MM.1S (cell line): ENCODE measurements around the gene SPRYD7.
"Not testable (repeated sequence)": the region's sequence is repeated elsewhere in the genome, so short reads cannot be mapped to it uniquely, and the experiment has no call there.

Experiments
- DNase-seq: peaks from one replicate; pipeline ENCODE4 v3.0.0-alpha.2; 2015
- H2AFZ ChIP-seq: fragments of 300-600 bp; sonication (generic); 2 replicates; pipeline ENCODE4 v1.6.0; 2016; ENCODE audit warnings: antibody characterized with exemption, low read length
- H3F3A ChIP-seq: fragments of 300-600 bp; sonication (generic); 2 replicates; pipeline ENCODE4 v1.6.1; 2016; ENCODE audit warnings: mild to moderate bottlenecking, antibody characterized with exemption, low read length, moderate library complexity, mixed read lengths; ENCODE audit not compliant: insufficient read depth
- H3K27ac ChIP-seq: fragments of 300-600 bp; sonication (generic); 2 replicates; pipeline ENCODE4 v1.5.1; 2016; ENCODE audit warnings: mild to moderate bottlenecking, low read length
- H3K27me3 ChIP-seq: fragments of 300-600 bp; sonication (generic); replicated peaks from 2 replicates; pipeline ENCODE4 v1.6.0; 2016; ENCODE audit warnings: low read length; ENCODE audit not compliant: insufficient read depth
- H3K36me3 ChIP-seq: fragments of 300-600 bp; sonication (generic); replicated peaks from 2 replicates; pipeline ENCODE4 v1.6.1; 2016; ENCODE audit warnings: mild to moderate bottlenecking, low read length, mixed read lengths; ENCODE audit not compliant: insufficient read depth
- H3K4me1 ChIP-seq: fragments of 300-600 bp; sonication (generic); 2 replicates; pipeline ENCODE4 v1.6.1; 2016; ENCODE audit warnings: low read length, mixed read lengths
- H3K4me2 ChIP-seq: fragments of 300-600 bp; sonication (generic); 2 replicates; pipeline ENCODE4 v1.6.0; 2016; ENCODE audit warnings: low read depth, low read length
- H3K4me3 ChIP-seq: fragments of 300-600 bp; sonication (generic); 2 replicates; pipeline ENCODE4 v1.5.1; 2016; ENCODE audit warnings: low read length, mixed read lengths
- H3K79me2 ChIP-seq: fragments of 300-600 bp; sonication (generic); 2 replicates; pipeline ENCODE4 v1.6.1; 2016; ENCODE audit warnings: mixed run types, low read length, mixed read lengths
- H3K9ac ChIP-seq: fragments of 300-600 bp; sonication (generic); 2 replicates; pipeline ENCODE4 v1.6.1; 2016; ENCODE audit warnings: low read length, mixed read lengths
- H3K9me2 ChIP-seq: fragments of 300-600 bp; sonication (generic); replicated peaks from 2 replicates; pipeline ENCODE4 v1.6.1; 2016; ENCODE audit warnings: mild to moderate bottlenecking, low read length, mixed read lengths; ENCODE audit not compliant: insufficient read depth
- H3K9me3 ChIP-seq: fragments of 300-600 bp; sonication (generic); replicated peaks from 2 replicates; pipeline ENCODE4 v1.6.1; 2016; ENCODE audit warnings: mild to moderate bottlenecking, low read length, mixed read lengths; ENCODE audit not compliant: insufficient read depth
- H4K20me1 ChIP-seq: fragments of 300-600 bp; sonication (generic); 2 replicates; pipeline ENCODE4 v1.6.1; 2016; ENCODE audit warnings: mild to moderate bottlenecking, low read length, moderate library complexity, mixed read lengths; ENCODE audit not compliant: insufficient read depth
- EZH2 ChIP-seq: fragments of 300-600 bp; sonication (generic); optimal IDR thresholded peaks from 2 replicates; pipeline ENCODE3; 2017; ENCODE audit warnings: low read depth, mild to moderate bottlenecking, antibody characterized with exemption, low read length, mixed read lengths
- EZH2phosphoT487 ChIP-seq: fragments of 300-600 bp; sonication (generic); IDR thresholded peaks from 2 replicates; pipeline ENCODE4 v1.6.1; 2018; ENCODE audit warnings: antibody characterized with exemption, low read length
- TF ChIP-seq, protein P1 (sequence below): fragments of 300-600 bp; sonication (generic); IDR thresholded peaks from 2 replicates; pipeline ENCODE4 v1.5.1; 2016; ENCODE audit warnings: antibody characterized with exemption, low read length, mixed read lengths

Gene SPRYD7

DNA sequence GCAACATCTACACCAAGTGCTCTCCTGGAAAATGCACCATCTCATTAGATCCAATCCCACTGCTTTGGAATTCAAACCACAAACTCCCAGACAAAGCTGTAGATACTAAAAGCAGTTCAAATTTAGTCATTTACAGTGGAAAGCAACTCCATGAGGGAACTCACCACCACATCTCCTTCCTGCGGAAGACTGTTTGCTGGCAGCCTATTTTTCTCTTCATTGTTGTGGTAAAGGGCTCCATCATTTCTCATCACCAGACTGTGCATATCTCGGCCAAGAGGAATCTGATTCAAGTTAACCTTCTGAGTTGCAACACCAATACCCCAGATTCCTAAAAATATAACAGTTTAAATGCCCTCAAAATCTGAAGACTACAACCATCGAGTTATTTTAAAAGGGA, 8.4 kb downstream of the SPRYD7 start:
- no peaks in the 10 kb centered on the region for H3K79me2 ChIP-seq
- H3K9ac ChIP-seq, result no peak overlapping the region
- H3K27me3 ChIP-seq, result no peaks in the 10 kb centered on the region
- no peaks in the 10 kb centered on the region for H3K36me3 ChIP-seq
- no peaks in the 10 kb centered on the region for H3F3A ChIP-seq
- no peak overlapping the region for H2AFZ ChIP-seq
- no peak overlapping the region for H3K4me2 ChIP-seq
- no peak overlapping the region for H3K4me3 ChIP-seq
- H3K27ac ChIP-seq, result no peak overlapping the region
- H3K9me3 ChIP-seq, result no peaks in the 10 kb centered on the region
- no peaks in the 10 kb centered on the region for H3K9me2 ChIP-seq
- H4K20me1 ChIP-seq, result no peaks in the 10 kb centered on the region
- DNase-seq, result no peak
- H3K4me1 ChIP-seq, result no peaks in the 10 kb centered on the region
- no peak for TF ChIP-seq EZH2phosphoT487
- no peak for TF ChIP-seq EZH2
- TF ChIP-seq, protein P1, sequence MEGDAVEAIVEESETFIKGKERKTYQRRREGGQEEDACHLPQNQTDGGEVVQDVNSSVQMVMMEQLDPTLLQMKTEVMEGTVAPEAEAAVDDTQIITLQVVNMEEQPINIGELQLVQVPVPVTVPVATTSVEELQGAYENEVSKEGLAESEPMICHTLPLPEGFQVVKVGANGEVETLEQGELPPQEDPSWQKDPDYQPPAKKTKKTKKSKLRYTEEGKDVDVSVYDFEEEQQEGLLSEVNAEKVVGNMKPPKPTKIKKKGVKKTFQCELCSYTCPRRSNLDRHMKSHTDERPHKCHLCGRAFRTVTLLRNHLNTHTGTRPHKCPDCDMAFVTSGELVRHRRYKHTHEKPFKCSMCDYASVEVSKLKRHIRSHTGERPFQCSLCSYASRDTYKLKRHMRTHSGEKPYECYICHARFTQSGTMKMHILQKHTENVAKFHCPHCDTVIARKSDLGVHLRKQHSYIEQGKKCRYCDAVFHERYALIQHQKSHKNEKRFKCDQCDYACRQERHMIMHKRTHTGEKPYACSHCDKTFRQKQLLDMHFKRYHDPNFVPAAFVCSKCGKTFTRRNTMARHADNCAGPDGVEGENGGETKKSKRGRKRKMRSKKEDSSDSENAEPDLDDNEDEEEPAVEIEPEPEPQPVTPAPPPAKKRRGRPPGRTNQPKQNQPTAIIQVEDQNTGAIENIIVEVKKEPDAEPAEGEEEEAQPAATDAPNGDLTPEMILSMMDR, result no peak

GRCh38 chr13:49925881-49926418, 10.2 kb downstream of the SPRYD7 start:
- Histone ChIP-seq H3K4me3 (no peak overlapping the region), H3K9me3 (no peaks in the 10 kb centered on the region), H3K27me3 (no peaks in the 10 kb centered on the region), H3F3A (no peaks in the 10 kb centered on the region), H3K79me2 (no peaks in the 10 kb centered on the region), H3K9me2 (no peaks in the 10 kb centered on the region), H3K27ac (no peak overlapping the region), H4K20me1 (no peaks in the 10 kb centered on the region), H3K4me2 (no peak overlapping the region), H3K36me3 (no peaks in the 10 kb centered on the region), H3K4me1 (no peaks in the 10 kb centered on the region), H2AFZ (no peak overlapping the region), H3K9ac (no peak overlapping the region)
- TF ChIP-seq, protein P1, result no peak
- no peak for TF ChIP-seq EZH2
- TF ChIP-seq EZH2phosphoT487, result no peak
- DNase-seq, result no peak

GRCh38 chr13:49922301-49922700, 13.8 kb downstream of the SPRYD7 start:
- Histone ChIP-seq H3F3A (no peaks in the 10 kb centered on the region), H3K27me3 (no peaks in the 10 kb centered on the region), H3K9ac (no peak overlapping the region), H3K36me3 (no peaks in the 10 kb centered on the region), H3K79me2 (no peaks in the 10 kb centered on the region), H3K4me1 (no peaks in the 10 kb centered on the region), H2AFZ (no peak overlapping the region), H3K4me3 (no peak overlapping the region), H3K27ac (no peak overlapping the region), H3K9me3 (no peaks in the 10 kb centered on the region), H3K4me2 (no peak overlapping the region), H3K9me2 (no peaks in the 10 kb centered on the region), H4K20me1 (no peaks in the 10 kb centered on the region)
- DNase-seq, result no peak
- TF ChIP-seq EZH2phosphoT487 (no peak), EZH2 (no peak)
- TF ChIP-seq, protein P1, result no peak

DNA sequence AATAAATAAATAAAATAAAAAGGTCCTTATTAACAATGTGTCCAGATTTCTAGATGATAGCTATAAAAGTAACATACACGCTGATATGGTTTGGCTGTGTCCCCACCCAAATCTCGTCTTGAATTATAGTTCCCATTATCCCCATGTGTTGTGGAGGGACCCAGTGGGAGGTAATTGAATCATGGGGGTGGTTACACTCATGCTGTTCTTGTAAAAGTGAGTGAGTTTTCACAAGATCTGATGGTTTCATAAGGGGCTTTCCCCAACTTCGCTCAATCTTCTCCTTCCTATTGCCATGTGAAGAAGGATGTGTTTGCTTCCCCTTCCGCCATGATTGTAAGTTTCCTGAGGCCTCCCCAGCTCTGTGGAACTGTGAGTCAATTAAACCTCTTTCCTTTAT, 15.2 kb downstream of the SPRYD7 start:
- H3K9ac ChIP-seq, H3K4me1 ChIP-seq, H3K27ac ChIP-seq, H3F3A ChIP-seq, H3K36me3 ChIP-seq, H4K20me1 ChIP-seq, H3K79me2 ChIP-seq, H3K9me2 ChIP-seq, H2AFZ ChIP-seq, H3K4me3 ChIP-seq, H3K27me3 ChIP-seq, H3K4me2 ChIP-seq, DNase-seq, H3K9me3 ChIP-seq: not testable (repeated sequence)

DNA sequence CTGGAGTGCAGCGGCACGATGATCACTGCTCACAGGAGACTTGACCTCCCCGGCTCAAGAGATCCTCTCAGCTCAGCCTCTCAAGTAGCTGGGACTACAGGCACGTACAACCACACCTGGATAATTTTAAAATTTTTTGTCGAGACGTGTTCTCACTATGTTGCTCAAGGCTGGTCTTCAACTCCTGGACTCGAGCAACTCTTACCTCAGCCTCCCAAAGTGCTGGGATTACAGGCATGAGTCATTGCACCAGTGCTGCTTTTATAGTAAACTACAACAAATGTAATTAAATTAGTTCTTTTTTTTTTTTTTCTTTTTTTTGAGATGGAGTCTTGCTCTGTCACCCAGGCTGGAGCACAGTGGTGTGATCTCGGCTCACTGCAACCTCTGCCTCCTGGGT, 18.0 kb downstream of the SPRYD7 start:
- H3K4me3 ChIP-seq, H3K79me2 ChIP-seq, H3K9ac ChIP-seq, H3K4me1 ChIP-seq, H3K27me3 ChIP-seq, H4K20me1 ChIP-seq, H3K27ac ChIP-seq, H3F3A ChIP-seq, H3K9me2 ChIP-seq, H3K36me3 ChIP-seq, DNase-seq, H3K4me2 ChIP-seq, H3K9me3 ChIP-seq, H2AFZ ChIP-seq: not testable (repeated sequence)
